Osteocyte (in vitro differentiated cells): ENCODE results near the gene LRRTM3. TPM values are rescaled to one million over a fixed set of nuclear protein-coding genes. Genes with fewer than 3 reads are reported as not detected.

Source experiments
- DNase-seq: peaks from one replicate; pipeline ENCODE4 v3.0.0; 2021; ENCODE audit warnings: mixed read lengths; ENCODE audit not compliant: unreplicated experiment; ENCODE audit errors: extremely low spot score
- H3K27ac Mint-ChIP-seq: one replicate; pipeline ENCODE4 v1.8.0; 2021; ENCODE audit warnings: mild to moderate bottlenecking, mixed read lengths; ENCODE audit not compliant: unreplicated experiment
- H3K27me3 Mint-ChIP-seq: one replicate; pipeline ENCODE4 v1.8.0; 2021; ENCODE audit warnings: mixed read lengths; ENCODE audit not compliant: unreplicated experiment
- H3K36me3 Mint-ChIP-seq: one replicate; pipeline ENCODE4 v1.8.0; 2021; ENCODE audit warnings: mixed read lengths; ENCODE audit not compliant: unreplicated experiment
- H3K4me1 Mint-ChIP-seq: one replicate; pipeline ENCODE4 v1.8.0; 2021; ENCODE audit warnings: mixed read lengths; ENCODE audit not compliant: unreplicated experiment
- H3K4me3 Mint-ChIP-seq: one replicate; pipeline ENCODE4 v1.8.0; 2021; ENCODE audit warnings: mild to moderate bottlenecking, moderate library complexity, mixed read lengths; ENCODE audit not compliant: unreplicated experiment
- H3K9me3 Mint-ChIP-seq: one replicate; pipeline ENCODE4 v1.8.0; 2021; ENCODE audit warnings: mixed read lengths; ENCODE audit not compliant: unreplicated experiment
- total RNA-seq: library from RNA; stranded (reverse); gene quantifications from 2 replicates; pipeline ENCODE4 v1.2.1, GENCODE V29; 2021
- TF ChIP-seq, protein P1 (sequence below): fragments of 200-600 bp; sonication (generic); IDR thresholded peaks from 2 replicates; pipeline ENCODE4 v1.5.0; 2021; ENCODE audit warnings: antibody characterized with exemption, mild to moderate bottlenecking, moderate library complexity

Gene LRRTM3
- total RNA-seq, 1 donor from 2014 or later = 0.21 TPM

DNA sequence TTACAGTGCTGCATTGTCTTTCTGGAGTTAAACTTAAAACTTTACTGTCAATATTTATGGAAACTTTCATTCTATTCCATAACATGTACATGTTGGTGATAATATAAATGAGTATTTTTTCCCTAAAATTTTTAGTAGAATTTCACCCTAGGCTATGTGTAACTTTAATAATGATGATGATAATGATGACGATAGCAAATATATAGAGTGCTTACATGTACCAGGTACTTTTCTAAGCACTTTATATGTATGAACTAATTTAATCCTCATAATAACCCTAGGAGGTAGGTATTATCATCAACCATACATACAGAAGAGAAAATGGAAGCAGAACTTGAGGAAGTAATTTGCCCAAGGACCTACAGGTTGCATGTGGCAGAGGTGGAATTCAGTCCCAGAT lies 85.6 kb downstream of the LRRTM3 start:
- TF ChIP-seq, protein P1, sequence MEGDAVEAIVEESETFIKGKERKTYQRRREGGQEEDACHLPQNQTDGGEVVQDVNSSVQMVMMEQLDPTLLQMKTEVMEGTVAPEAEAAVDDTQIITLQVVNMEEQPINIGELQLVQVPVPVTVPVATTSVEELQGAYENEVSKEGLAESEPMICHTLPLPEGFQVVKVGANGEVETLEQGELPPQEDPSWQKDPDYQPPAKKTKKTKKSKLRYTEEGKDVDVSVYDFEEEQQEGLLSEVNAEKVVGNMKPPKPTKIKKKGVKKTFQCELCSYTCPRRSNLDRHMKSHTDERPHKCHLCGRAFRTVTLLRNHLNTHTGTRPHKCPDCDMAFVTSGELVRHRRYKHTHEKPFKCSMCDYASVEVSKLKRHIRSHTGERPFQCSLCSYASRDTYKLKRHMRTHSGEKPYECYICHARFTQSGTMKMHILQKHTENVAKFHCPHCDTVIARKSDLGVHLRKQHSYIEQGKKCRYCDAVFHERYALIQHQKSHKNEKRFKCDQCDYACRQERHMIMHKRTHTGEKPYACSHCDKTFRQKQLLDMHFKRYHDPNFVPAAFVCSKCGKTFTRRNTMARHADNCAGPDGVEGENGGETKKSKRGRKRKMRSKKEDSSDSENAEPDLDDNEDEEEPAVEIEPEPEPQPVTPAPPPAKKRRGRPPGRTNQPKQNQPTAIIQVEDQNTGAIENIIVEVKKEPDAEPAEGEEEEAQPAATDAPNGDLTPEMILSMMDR = no peak
- Mint-ChIP-seq H3K4me1 (peaks cover 2% of the 10 kb centered on the region), H3K9me3 (no peaks in the 10 kb centered on the region), H3K36me3 (no peaks in the 10 kb centered on the region), H3K27me3 (no peaks in the 10 kb centered on the region), H3K27ac (no peak overlapping the region), H3K4me3 (no peak overlapping the region)
- no peak for DNase-seq

DNA sequence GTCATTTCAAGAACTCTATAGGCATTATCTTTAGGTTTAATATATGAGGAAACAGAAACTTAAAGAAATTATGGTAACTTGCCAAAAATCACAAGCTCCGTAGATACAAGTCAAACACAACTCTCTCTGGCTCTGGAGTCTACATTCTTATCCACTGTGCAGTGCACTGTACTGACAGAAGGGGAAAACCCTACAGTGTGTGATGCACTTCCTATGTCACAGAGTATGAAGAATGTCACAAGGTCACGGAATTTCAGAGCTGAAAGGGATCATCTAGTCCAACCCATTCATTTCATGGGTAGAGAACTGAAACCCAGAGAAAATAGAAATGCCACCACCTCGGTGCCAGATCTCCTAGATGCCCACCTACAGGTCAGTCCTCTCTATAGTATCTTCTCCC lies 86.1 kb downstream of the LRRTM3 start:
- Mint-ChIP-seq H3K4me3 (no peak overlapping the region), H3K27me3 (no peaks in the 10 kb centered on the region), H3K36me3 (no peaks in the 10 kb centered on the region), H3K4me1 (peaks cover 2% of the 10 kb centered on the region), H3K9me3 (no peaks in the 10 kb centered on the region), H3K27ac (no peak overlapping the region)
- no peak for DNase-seq
- TF ChIP-seq, protein P1 = no peak

DNA sequence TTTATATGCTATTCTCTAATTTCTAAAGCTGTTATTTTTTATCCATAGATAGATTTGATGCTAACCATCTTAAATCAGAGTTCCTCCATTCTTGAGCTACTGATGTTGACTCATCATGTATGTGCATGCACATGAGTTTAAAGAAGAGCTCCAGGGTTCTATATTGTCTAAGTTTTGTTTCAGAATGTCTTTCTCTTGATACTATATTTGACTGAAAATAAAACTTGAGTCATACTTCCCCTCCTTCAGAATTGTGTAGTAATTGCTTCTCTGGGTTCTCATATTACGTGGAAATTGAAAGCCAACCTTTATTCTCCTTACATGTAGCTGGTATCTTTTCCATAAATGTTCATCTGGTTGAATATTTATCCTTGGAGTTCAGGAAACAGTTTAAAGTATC lies 89.4 kb downstream of the LRRTM3 start:
- H3K4me1 Mint-ChIP-seq = peaks cover 2% of the 10 kb centered on the region
- H3K27ac Mint-ChIP-seq = no peak overlapping the region
- no peaks in the 10 kb centered on the region for H3K27me3 Mint-ChIP-seq
- H3K36me3 Mint-ChIP-seq = no peaks in the 10 kb centered on the region
- H3K4me3 Mint-ChIP-seq = no peak overlapping the region
- TF ChIP-seq, protein P1 = no peak
- H3K9me3 Mint-ChIP-seq = no peaks in the 10 kb centered on the region
- DNase-seq = no peak

DNA sequence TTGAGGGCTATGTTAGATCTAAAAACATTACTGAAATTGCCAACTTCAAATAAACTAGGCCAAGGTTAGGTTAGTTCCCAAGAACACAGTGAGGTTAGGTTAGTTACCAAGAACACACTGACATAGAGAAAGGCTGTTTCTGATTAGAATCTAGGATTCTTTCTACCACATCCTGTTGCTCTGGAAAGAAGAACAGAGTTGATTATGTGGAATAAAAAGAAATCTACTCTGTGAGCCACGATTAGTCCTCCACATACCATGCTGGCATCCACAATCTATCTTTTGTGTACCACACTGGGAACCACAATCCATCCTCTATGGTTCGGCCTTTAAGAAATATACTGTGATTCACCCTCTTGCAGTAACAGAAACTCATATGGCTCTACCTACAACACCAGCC lies 91.4 kb downstream of the LRRTM3 start:
- Mint-ChIP-seq H3K36me3 (no peaks in the 10 kb centered on the region), H3K4me3 (no peak overlapping the region), H3K27me3 (no peaks in the 10 kb centered on the region), H3K9me3 (no peaks in the 10 kb centered on the region), H3K4me1 (peaks cover 2% of the 10 kb centered on the region), H3K27ac (no peak overlapping the region)
- TF ChIP-seq, protein P1 = no peak
- no peak for DNase-seq

DNA sequence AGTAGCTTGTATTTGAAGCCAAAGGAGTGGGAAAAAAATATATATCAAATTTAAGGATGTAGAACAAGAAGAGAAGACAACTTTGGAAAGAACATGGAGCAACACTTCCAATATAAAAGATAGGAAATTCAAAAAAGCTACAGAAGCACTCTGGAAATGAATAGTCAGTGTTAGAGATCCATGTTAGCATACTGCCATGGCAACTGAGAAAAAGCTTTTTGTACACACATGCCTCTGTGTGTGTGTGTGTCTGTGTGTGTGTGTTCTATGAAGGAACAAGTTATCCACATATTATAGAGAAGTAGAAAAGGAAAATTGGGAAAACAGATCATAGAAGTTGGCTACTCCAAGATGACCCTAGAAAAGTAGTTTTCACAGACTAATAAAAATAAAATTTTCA lies 96.3 kb downstream of the LRRTM3 start:
- Mint-ChIP-seq H3K9me3 (no peaks in the 10 kb centered on the region), H3K36me3 (no peaks in the 10 kb centered on the region), H3K4me3 (no peak overlapping the region), H3K27me3 (peaks cover 2% of the 10 kb centered on the region), H3K4me1 (no peaks in the 10 kb centered on the region), H3K27ac (no peak overlapping the region)
- TF ChIP-seq, protein P1 = no peak
- DNase-seq = no peak
